G401 (cell line): ENCODE measurements around the gene CDH18. TPM values are rescaled to one million over a fixed set of nuclear protein-coding genes. Genes with fewer than 3 reads are reported as not detected.

Experiments
- DNase-seq: peaks from one replicate; pipeline ENCODE4 v3.0.0-alpha.2; 2015; ENCODE audit warnings: low spot score
- in situ Hi-C: cut with HindIII; loops from 2 replicates; pipeline ENCODE4 v1.10.0; 2016; ENCODE audit warnings: low sequenced_read_pairs, mixed read lengths
- total RNA-seq: library from RNA; depleted of rRNA; stranded (reverse); fragments of >200 nt; shearing (Covaris generic); gene quantifications from 2 replicates; pipeline ENCODE4 v1.2.3, GENCODE V29; 2014

CDH18 gene
- total RNA-seq, 1 experiment from 2014 or later: not detected

- in situ Hi-C loops: no loop called here
- DNase-seq: no peak
These were observed 37.1 kb downstream of the CDH18 start for GRCh38 chr5:19950897-19951296.

- no peak for DNase-seq
- in situ Hi-C loops: no loop called here
These were observed 47.8 kb downstream of the CDH18 start for GRCh38 chr5:19940192-19940591.

GRCh38 chr5:19930451-19930850 lies 57.5 kb downstream of the CDH18 start:
- DNase-seq: peak; percentile 30
- in situ Hi-C loops: no loop called here

GRCh38 chr5:19928562-19929421 lies 59.2 kb downstream of the CDH18 start:
- DNase-seq: peak; percentile 65
- in situ Hi-C loops: no loop called here

GRCh38 chr5:19927919-19928318 lies 60.1 kb downstream of the CDH18 start:
- DNase-seq: peak; percentile 83
- in situ Hi-C loops: no loop called here

- in situ Hi-C loops: no loop called here
These were observed 60.8 kb downstream of the CDH18 start for GRCh38 chr5:19927170-19927569.

DNA sequence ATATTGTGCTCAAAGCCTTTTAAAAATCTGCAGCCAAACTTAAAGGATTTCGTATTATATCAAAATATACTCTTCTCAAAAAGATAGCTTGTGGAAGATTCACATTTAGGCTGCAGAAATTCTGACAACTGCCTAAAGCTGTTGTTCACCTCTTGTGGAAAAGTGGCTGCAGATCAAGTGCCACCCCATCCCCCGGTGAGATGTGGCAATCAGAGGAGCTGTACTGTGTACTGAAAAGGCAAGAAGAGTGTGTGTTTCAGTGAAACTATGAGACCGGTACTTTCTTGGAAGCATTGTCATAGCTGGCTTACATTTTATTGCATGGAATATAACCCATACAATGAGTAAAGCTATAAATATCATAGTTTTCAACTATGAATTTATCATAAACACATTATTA lies 64.3 kb downstream of the CDH18 start:
- peak; percentile 72 for DNase-seq
- in situ Hi-C loops: no loop called here

More at GRCh38 chr5:19927170-19927569, 60.8 kb downstream of the CDH18 start:
- no peak for DNase-seq

DNA sequence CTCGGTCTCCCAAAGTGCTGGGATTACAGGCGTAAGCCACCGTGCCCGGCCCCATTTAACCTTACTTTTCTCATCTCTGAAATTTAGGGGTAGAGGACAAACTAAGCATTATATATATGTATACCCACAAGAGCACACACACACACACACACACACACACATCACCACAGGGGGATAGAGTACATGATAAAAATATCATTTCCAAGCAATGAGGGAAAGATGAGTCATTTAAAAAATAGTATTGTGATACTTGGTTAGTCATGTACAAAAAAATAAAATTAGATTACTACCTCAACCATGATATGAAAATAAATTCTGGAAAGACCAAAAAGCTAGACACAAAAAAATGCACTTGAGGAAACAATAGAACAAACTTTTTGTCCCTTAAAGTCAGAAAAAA lies 67.2 kb downstream of the CDH18 start:
- DNase-seq: no peak
- in situ Hi-C loops: no loop called here

GRCh38 chr5:19918780-19919179 lies 69.2 kb downstream of the CDH18 start:
- in situ Hi-C loops: no loop called here

GRCh38 chr5:19917588-19918122 lies 70.3 kb downstream of the CDH18 start:
- in situ Hi-C loops: no loop called here
- DNase-seq: no peak

More at GRCh38 chr5:19918780-19919179, 69.2 kb downstream of the CDH18 start:
- no peak for DNase-seq

GRCh38 chr5:19910136-19910535 lies 77.9 kb downstream of the CDH18 start:
- in situ Hi-C loops: no loop called here

DNA sequence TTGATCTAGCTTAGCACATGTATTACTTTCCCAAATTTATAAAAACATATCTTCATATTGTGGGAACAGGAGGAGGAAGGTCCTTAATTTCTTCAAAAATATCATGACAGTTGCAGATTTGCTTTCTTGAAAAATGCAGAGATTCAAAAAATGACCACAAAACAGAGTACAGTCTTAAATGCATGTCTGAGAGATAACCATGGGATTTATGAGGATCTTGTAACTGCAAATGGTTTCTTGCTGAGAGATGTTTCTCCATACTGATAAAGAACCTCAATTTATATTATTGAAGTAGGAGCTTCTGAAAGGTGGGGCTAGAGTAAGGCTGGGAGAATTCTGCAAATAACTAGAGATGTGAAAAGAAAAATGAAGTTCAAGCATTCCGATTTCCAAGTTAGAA lies 83.2 kb downstream of the CDH18 start:
- no peak for DNase-seq
- in situ Hi-C loops: no loop called here

More at GRCh38 chr5:19910136-19910535, 77.9 kb downstream of the CDH18 start:
- DNase-seq: no peak

DNA sequence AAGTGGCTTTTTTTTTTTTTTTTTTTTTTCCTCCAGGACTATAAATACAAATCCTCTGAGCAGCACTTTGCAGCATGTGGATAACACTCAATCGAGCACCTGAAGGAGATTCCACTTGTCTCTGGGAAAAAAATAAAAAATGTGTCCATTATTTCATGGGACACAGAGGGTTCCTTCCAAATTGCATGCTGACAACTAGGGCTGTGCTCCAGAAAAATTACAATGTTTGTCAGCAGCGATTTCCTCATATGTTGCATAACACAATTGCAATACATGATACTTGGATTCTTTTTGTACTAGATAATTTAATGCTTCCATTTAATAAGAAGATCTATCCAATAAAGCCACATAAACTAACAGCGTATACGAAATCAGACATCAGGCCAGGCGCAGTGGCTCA lies 84.4 kb downstream of the CDH18 start:
- in situ Hi-C loops: no loop called here
- peak; percentile 72 for DNase-seq

DNA sequence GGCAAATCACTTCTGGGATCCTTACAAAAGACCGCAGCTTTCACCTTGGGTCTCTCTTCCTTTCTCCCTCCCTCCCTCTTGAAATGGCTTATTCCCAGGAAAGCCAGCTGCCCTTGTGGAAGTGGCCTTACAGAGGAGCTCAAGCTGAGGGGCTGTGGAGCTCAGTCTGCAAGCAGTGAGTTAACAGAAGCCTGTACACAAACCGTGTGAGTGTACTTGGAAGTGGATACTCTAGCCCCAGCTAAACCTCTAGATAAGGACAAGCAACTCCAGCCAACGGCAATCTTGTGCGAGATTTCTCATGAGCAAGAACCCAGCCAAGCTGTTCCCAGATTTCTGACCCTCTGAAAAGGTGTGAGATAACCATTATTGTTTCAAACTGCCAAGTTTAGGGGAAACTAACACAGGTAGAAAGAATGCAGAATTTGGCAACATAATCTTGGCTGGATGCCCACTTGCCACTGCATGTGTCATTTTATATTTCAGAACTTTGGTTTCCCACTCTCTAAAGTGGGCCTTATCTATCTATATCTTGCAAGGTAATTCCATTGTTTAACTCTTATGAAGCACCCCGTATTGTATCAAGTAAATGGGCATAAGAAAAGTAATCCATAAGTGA lies 85.6 kb downstream of the CDH18 start:
- in situ Hi-C loops: no loop called here
- peak; percentile 63 for DNase-seq

GRCh38 chr5:19900269-19900668 lies 87.7 kb downstream of the CDH18 start:
- DNase-seq: no peak
- in situ Hi-C loops: no loop called here

DNA sequence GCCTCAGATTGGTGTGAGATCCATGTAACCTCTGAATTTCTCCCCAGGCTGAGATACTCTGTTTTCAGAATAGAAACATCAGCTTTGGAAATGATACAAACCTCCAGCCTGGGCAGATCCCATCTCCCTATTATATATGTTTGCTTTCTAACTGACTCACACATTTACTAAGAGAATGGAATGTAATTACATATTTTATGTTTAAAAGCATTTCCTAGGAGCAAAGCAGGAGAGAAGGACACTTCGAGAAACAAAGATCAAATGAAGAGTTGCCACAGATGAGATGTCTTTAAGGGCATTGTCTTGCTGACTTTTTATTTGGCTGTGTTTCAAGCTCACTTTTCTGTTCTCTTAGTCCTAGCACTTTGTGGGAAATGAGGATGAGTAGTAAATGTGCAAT lies 96.3 kb downstream of the CDH18 start:
- DNase-seq: no peak
- in situ Hi-C loops: no loop called here

- in situ Hi-C loops: no loop called here
- DNase-seq: peak; percentile 62
These were observed 101.7 kb downstream of the CDH18 start for GRCh38 chr5:19886123-19886917.

DNA sequence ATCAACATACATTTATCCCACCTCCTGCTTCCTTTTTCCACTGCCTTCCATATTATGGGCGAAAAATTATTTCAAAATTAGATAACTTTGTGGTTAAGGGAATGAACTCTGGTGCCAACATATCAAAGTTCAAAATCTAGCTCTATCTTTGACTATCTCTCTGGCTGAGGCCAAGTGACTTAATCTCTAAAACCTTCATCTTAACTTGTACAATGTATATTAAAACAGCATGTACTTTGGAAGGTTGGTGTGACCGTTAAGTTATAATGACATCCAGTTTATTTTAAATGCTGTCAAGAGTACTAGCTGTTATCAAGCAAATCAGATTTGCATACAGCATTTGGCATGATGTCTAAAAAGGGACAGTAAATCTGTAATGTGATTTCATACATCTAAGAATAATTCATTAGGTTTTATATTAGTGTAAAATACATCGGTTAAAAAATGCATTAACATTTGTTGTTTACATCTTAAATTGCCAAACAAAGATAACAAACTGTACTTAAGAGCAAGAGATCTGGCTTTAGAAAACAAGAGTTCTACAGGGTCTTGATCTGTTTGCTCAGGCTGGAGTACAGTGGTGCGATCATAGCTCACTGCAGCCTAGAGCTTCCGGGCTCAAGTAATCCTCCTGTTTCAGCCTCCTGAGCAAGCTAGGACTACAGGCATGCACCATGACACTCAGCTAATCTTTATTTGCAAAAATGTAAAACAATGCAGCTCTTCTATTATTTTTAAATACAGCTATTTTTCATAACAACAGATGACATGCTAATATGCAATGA lies 102.8 kb downstream of the CDH18 start:
- no peak for DNase-seq
- in situ Hi-C loops: no loop called here
